ENCODE results near the gene RALGPS1. TPM values are rescaled to one million over a fixed set of nuclear protein-coding genes. Genes with fewer than 3 reads are reported as not detected.

RALGPS1 gene
- 0.97 and 2.7 TPM in 2 replicates for total RNA-seq

GRCh38 chr9:126914458-126915280 is at the start of gene RALGPS1:
RALGPS1 (plus strand) TSS chr9:126914782; CDS start chr9:126962290, 47,508 bp downstream.

DNA sequence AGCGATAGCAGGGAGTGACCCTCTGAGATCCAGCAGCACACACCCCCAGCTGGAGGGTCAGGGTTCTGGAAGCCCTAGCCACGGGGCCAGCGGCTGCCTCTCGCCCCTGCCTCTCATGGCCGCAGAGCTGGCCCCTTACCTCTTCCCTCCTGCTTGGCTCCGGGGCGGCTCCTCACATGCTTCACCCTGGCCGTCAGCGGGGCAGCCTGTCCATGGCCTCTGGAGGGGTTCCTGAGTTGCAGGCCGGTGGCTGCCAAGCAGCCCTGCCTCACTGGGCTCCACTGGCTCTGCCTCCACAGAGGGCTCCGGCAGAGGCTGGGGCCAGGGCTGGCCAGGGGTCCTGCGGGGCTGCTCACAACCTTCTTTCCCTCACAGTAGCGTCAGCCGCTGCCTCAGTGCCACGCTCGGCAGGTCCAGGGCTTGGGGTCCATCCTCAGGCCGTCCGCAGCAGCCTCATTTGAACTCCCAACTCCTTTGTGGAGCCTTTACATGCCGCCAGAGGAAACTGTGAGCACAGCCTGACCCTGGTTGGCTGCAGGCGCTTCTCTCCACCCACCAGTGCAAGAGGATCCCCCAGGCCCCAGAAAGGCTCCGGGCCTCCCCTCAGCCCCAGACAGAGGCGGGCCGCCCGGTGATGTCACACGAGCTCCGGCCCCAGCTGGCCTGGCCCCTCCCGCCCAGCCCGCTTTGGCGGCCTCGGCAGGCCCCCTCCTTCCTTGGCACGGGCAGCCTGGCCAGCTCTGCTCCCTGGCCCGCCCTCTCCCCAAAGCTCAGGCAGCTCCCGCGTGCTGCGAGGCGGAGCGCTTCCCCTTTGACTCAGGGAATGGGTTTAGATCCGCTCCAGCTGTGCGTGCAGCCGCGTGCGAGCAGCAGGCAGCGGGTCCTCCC is 207.8 kb downstream of the RALGPS1 start, which contains the start of gene ANGPTL2:
Gene ANGPTL2 (minus strand): TSS at position 460 of the 888 bp plus-strand sequence. CDS start 13,904 bp downstream, outside the sequence.

GRCh38 chr9:127264462-127265219 is 350.1 kb downstream of the RALGPS1 start, which contains the start of gene GARNL3:
GARNL3 (plus strand) TSS chr9:127264774; CDS start chr9:127264878, 104 bp downstream.

Other genes with a start within 250 kb of the RALGPS1 start
- gene ZBTB43, start 109.7 kb upstream of the RALGPS1 start, total RNA-seq, result 3.2 and 20.0 TPM in 2 replicates
- 6.2 and 12.9 TPM in 2 replicates for gene ZBTB34, start 54.1 kb upstream of the RALGPS1 start, total RNA-seq
- 12.0 and 14.6 TPM in 2 replicates for gene ANGPTL2, start 207.9 kb downstream of the RALGPS1 start, total RNA-seq

Measured in bladder microvascular endothelial cell (primary cell).